HG03108 (cell line): Measurements from ENCODE around the gene CAND1.

Experiments
- ATAC-seq: cut with Tn5 transposase; IDR thresholded peaks from one replicate; pipeline ENCODE4 v1.9.1; 2021; ENCODE audit warnings: moderate library complexity; ENCODE audit not compliant: unreplicated experiment

The CAND1 gene

DNA sequence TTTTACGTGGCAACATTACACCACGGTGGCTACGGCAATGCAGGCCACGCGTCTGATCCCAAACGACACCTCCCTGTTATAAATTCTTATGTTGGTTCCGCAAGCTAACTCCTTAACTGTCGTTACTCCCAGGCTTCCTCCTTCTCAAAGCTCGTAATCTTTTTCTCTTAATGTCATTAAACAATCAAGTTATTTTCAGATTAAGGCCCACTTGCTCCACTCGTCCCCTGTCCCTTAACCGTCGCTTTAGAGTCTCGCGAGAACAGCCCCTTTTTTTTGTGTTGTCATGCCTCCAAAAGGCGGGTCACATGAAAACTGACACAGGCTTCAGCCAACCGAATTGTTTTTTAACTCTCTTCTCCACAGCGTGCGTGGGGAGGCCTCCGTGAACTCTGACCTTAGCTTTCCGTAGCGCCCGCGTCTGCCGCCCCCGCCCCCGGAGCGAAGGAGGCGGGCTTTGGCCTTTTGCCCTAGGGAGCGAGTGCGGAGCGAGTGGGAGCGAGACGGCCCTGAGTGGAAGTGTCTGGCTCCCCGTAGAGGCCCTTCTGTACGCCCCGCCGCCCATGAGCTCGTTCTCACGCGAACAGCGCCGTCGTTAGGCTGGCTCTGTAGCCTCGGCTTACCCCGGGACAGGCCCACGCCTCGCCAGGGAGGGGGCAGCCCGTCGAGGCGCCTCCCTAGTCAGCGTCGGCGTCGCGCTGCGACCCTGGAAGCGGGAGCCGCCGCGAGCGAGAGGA lies at the start of gene CAND1:
CAND1 (plus strand) TSS at position 463 of the 737 bp plus-strand sequence. CDS start 360 bp downstream, outside the sequence.
- ATAC-seq: peak; percentile 75

DNA sequence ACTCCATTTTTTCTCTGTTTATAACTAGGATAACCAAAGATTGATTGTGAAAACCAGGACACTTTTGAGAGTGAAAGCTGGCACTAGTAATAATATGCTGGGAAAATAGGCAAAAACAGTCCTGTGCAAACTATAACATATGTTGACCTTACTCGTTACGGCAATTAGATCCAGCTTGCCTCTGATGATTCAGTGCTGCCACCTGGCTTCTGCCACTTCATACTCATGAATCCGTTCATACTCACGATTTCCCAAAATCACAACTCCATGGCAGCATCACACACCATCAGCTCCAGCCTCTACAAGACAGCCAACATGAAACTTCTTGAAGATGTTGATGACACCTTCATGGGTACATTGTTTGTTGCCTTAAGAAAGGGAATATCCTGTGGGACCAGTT lies 49.1 kb upstream of the CAND1 start:
- ATAC-seq: no peak

- ATAC-seq: no peak
Observed at GRCh38 chr12:67222302-67222701, 46.9 kb upstream of the CAND1 start.

- no peak for ATAC-seq
Observed at GRCh38 chr12:67223225-67223624, 45.9 kb upstream of the CAND1 start.

DNA sequence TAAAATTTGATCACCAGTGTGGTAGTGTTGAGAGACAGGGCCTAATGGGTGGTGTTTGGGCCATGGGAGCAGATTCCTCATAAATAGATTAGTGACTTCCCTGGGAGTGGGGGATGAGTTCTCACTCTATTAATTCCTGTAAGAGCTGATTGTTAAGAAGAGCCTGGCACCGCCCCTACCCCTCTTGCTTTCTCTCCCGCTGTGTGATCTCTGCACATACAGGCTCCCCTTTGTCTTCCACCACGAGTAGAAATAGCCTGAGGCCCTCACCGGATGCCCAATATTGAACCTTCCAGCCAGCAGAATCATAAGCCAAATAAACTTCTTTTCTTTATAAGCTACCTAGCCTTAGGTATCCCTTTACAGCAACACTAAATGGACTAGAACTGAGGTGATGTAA lies 31.9 kb upstream of the CAND1 start:
- no peak for ATAC-seq

GRCh38 chr12:67239061-67239460 lies 30.1 kb upstream of the CAND1 start:
- ATAC-seq: no peak

GRCh38 chr12:67241482-67241881 lies 27.7 kb upstream of the CAND1 start:
- ATAC-seq: no peak

- no peak for ATAC-seq
Observed at GRCh38 chr12:67243260-67243659, 25.9 kb upstream of the CAND1 start.

GRCh38 chr12:67245571-67245970 lies 23.6 kb upstream of the CAND1 start:
- no peak for ATAC-seq

DNA sequence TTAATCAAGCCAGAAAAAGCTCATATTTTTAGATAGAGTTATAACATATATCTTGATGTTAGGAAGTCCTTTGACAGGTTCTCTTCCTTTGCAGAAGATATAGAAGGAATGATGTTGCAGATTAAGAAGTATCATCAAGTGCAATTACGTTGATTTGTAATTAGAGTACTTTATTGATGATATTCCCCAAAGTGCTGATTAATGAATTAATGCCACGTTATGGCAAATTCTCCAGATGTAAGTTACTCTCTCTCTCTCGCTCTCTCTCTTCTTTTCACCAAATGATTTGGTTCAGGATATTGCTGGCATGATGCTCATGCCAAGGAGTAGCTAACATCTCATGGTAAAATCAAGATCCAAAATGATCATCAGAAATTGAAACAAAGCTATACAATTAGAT lies 18.1 kb upstream of the CAND1 start:
- ATAC-seq: no peak

DNA sequence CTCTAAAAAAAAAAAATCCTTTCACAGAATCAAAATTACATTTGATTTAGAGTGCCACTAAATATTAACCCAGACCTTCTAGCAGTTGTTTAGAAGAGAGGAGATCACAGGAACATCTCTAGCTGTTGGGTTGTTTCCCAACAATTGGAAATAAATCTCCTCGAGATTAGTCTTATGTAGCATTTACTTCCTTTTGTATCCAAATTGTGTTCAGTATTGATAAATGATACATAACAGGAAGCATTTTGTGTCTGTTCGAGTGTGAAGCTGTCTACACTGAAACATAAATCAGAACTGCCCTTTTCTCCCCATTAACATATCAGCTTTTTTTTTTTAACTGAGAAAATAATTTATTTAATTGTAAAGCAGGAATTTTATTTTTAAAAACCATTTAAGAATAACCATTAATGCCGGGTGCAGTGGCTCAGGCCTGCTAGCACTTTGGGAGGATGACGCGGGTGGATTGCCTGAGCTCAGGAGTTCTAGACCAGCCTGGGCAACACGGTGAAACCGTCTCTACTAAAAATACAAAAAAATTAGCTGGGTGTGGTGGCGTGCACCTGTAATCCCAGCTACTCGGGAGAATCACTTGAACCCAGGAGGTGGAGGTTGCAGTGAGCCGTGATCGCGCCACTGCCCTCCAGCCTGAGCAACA lies 14.7 kb upstream of the CAND1 start:
- no peak for ATAC-seq

GRCh38 chr12:67256649-67257048 lies 12.5 kb upstream of the CAND1 start:
- no peak for ATAC-seq

- ATAC-seq: no peak
Observed at GRCh38 chr12:67263471-67263870, 5.7 kb upstream of the CAND1 start.

GRCh38 chr12:67268335-67268895 lies 743 bp upstream of the CAND1 start:
- peak; percentile 76 for ATAC-seq

- peak; percentile 4 for ATAC-seq
Observed at GRCh38 chr12:67269633-67270573, 745 bp downstream of the CAND1 start.

DNA sequence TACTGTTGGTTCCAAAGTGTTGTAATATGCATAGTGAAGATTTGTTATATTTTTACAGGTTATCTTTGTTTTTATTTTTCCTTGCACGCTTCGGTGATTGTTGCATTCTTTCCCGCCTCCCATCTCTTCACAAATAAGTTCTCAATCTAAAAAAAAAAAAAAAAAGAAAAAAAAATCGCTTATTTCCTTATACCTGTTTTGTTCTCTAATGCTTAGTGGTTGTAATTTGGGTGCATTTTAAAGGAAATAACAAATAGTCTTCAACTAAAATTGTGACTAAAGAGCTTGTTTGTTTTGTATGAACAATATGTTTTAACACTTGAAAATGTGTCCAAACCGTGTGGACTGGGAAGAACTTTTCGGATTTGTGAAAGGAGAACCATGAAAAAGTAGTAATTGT lies 1.5 kb downstream of the CAND1 start:
- ATAC-seq: no peak

- ATAC-seq: no peak
Observed at GRCh38 chr12:67271976-67272375, 2.8 kb downstream of the CAND1 start.

DNA sequence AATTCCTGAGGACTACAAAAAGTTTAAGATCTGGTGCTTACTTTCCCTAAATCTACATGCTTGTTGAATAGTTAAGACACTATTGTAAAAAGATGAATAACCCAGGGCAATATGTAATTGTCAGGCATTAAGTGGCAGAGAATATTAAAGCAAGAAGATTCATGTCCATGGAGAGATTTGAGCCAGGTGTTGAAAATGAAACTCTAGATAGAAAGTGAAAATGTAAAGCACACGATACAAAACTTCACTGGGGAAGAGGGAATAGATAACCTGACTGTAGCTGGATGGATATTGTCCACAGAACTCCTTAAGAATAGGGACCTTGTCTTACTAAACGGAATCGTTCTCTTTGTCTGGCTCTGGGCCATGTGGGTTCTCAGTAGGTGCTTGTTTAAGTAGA lies 5.0 kb downstream of the CAND1 start:
- no peak for ATAC-seq

DNA sequence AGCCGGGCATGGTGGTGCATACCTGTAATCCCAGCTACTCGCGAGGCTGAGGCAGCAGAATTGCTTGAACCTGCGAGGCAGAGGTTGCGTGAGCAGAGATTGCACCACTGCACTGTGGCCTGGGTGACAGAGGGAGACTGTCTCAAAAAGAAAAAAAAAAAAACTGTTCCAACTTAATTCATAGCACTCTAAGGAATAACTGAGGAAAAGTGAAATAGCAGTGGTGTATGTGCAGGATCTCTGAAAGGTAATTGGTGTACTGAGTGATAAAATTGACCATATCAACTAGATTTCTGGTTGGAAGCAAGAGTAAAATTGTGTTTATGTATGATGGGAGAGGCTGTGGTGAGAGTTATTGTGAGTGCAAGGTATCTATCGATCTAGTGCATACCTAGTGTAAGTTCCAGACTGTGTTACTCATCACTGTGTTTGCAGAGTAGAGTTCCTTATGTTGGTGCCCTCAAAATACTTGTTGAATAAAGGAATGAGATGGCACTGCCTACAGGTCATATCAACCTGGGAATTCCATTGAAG lies 6.3 kb downstream of the CAND1 start:
- ATAC-seq: no peak

GRCh38 chr12:67276421-67276820 lies 7.3 kb downstream of the CAND1 start:
- no peak for ATAC-seq

GRCh38 chr12:67279637-67280036 lies 10.5 kb downstream of the CAND1 start:
- ATAC-seq: no peak
